ENCODE data around the gene CCBE1.
"Not testable (repeated sequence)": the region's sequence is repeated elsewhere in the genome, so short reads cannot be mapped to it uniquely, and the experiment has no call there.

Gene CCBE1

GRCh38 chr18:59697236-59697932 lies at the start of gene CCBE1:
Gene CCBE1, minus strand, starts transcription at chr18:59697423.
- Histone ChIP-seq H3K4me3 (ENCODE audit: low read length) (peak within 1 kb of the TSS; percentile 76), H3K27me3 (ENCODE audit: control insufficient read depth, insufficient read depth, low read length) (peaks cover 2% of the 10 kb centered on the region), H3K4me1 (ENCODE audit: control insufficient read depth, insufficient read depth, low read length) (peaks cover 26% of the 10 kb centered on the region), H3K27ac (ENCODE audit: low read depth, low read length) (peak within 1 kb of the TSS; percentile 83), H3K9ac (ENCODE audit: low read length) (peak within 1 kb of the TSS; percentile 5), H3K36me3 (ENCODE audit: control insufficient read depth, insufficient read depth, low read length) (no peaks in the 10 kb centered on the region)

GRCh38 chr18:59744271-59744721 lies 47.1 kb upstream of the CCBE1 start:
- Histone ChIP-seq H3K27ac (ENCODE audit: low read depth, low read length) (no peak overlapping the region), H3K4me1 (ENCODE audit: control insufficient read depth, insufficient read depth, low read length) (no peaks in the 10 kb centered on the region), H3K9ac (ENCODE audit: low read length) (no peak overlapping the region), H3K27me3 (ENCODE audit: control insufficient read depth, insufficient read depth, low read length) (no peaks in the 10 kb centered on the region), H3K36me3 (ENCODE audit: control insufficient read depth, insufficient read depth, low read length) (no peaks in the 10 kb centered on the region), H3K4me3 (ENCODE audit: low read length) (no peak overlapping the region)

- no peak overlapping the region for H3K9ac ChIP-seq (ENCODE audit: low read length)
- H3K4me3 ChIP-seq (ENCODE audit: low read length): no peak overlapping the region
- no peaks in the 10 kb centered on the region for H3K27me3 ChIP-seq (ENCODE audit: control insufficient read depth, insufficient read depth, low read length)
- no peaks in the 10 kb centered on the region for H3K36me3 ChIP-seq (ENCODE audit: control insufficient read depth, insufficient read depth, low read length)
- H3K4me1 ChIP-seq (ENCODE audit: control insufficient read depth, insufficient read depth, low read length): no peaks in the 10 kb centered on the region
- H3K27ac ChIP-seq (ENCODE audit: low read depth, low read length): no peak overlapping the region
Measured at GRCh38 chr18:59743566-59743965, 46.3 kb upstream of the CCBE1 start.

- H3K27me3 ChIP-seq (ENCODE audit: control insufficient read depth, insufficient read depth, low read length): no peaks in the 10 kb centered on the region
- H3K4me3 ChIP-seq (ENCODE audit: low read length): no peak overlapping the region
- no peaks in the 10 kb centered on the region for H3K4me1 ChIP-seq (ENCODE audit: control insufficient read depth, insufficient read depth, low read length)
- no peak overlapping the region for H3K27ac ChIP-seq (ENCODE audit: low read depth, low read length)
- H3K9ac ChIP-seq (ENCODE audit: low read length): no peak overlapping the region
- no peaks in the 10 kb centered on the region for H3K36me3 ChIP-seq (ENCODE audit: control insufficient read depth, insufficient read depth, low read length)
Measured at GRCh38 chr18:59742325-59743111, 45.3 kb upstream of the CCBE1 start.

GRCh38 chr18:59740141-59740540 lies 42.9 kb upstream of the CCBE1 start:
- H3K27me3 ChIP-seq (ENCODE audit: control insufficient read depth, insufficient read depth, low read length): no peaks in the 10 kb centered on the region
- H3K36me3 ChIP-seq (ENCODE audit: control insufficient read depth, insufficient read depth, low read length): no peaks in the 10 kb centered on the region
- no peak overlapping the region for H3K4me3 ChIP-seq (ENCODE audit: low read length)
- no peaks in the 10 kb centered on the region for H3K4me1 ChIP-seq (ENCODE audit: control insufficient read depth, insufficient read depth, low read length)
- H3K9ac ChIP-seq (ENCODE audit: low read length): no peak overlapping the region
- no peak overlapping the region for H3K27ac ChIP-seq (ENCODE audit: low read depth, low read length)

- no peaks in the 10 kb centered on the region for H3K36me3 ChIP-seq (ENCODE audit: control insufficient read depth, insufficient read depth, low read length)
- H3K4me1 ChIP-seq (ENCODE audit: control insufficient read depth, insufficient read depth, low read length): no peaks in the 10 kb centered on the region
- H3K4me3 ChIP-seq (ENCODE audit: low read length): no peak overlapping the region
- no peaks in the 10 kb centered on the region for H3K27me3 ChIP-seq (ENCODE audit: control insufficient read depth, insufficient read depth, low read length)
- no peak overlapping the region for H3K27ac ChIP-seq (ENCODE audit: low read depth, low read length)
- no peak overlapping the region for H3K9ac ChIP-seq (ENCODE audit: low read length)
Measured at GRCh38 chr18:59737776-59738300, 40.6 kb upstream of the CCBE1 start.

- H3K4me1 ChIP-seq (ENCODE audit: control insufficient read depth, insufficient read depth, low read length); H3K36me3 ChIP-seq (ENCODE audit: control insufficient read depth, insufficient read depth, low read length); H3K27ac ChIP-seq (ENCODE audit: low read depth, low read length); H3K9ac ChIP-seq (ENCODE audit: low read length); H3K27me3 ChIP-seq (ENCODE audit: control insufficient read depth, insufficient read depth, low read length); H3K4me3 ChIP-seq (ENCODE audit: low read length): not testable (repeated sequence)
Measured at GRCh38 chr18:59737335-59737734, 40.1 kb upstream of the CCBE1 start.

- H3K27me3 ChIP-seq (ENCODE audit: control insufficient read depth, insufficient read depth, low read length): no peaks in the 10 kb centered on the region
- no peak overlapping the region for H3K27ac ChIP-seq (ENCODE audit: low read depth, low read length)
- H3K4me3 ChIP-seq (ENCODE audit: low read length): no peak overlapping the region
- H3K36me3 ChIP-seq (ENCODE audit: control insufficient read depth, insufficient read depth, low read length): no peaks in the 10 kb centered on the region
- no peaks in the 10 kb centered on the region for H3K4me1 ChIP-seq (ENCODE audit: control insufficient read depth, insufficient read depth, low read length)
- no peak overlapping the region for H3K9ac ChIP-seq (ENCODE audit: low read length)
Measured at GRCh38 chr18:59736061-59736460, 38.8 kb upstream of the CCBE1 start.

GRCh38 chr18:59735269-59735860 lies 38.1 kb upstream of the CCBE1 start:
- Histone ChIP-seq H3K4me3 (ENCODE audit: low read length) (no peak overlapping the region), H3K27ac (ENCODE audit: low read depth, low read length) (no peak overlapping the region), H3K36me3 (ENCODE audit: control insufficient read depth, insufficient read depth, low read length) (no peaks in the 10 kb centered on the region), H3K9ac (ENCODE audit: low read length) (no peak overlapping the region), H3K4me1 (ENCODE audit: control insufficient read depth, insufficient read depth, low read length) (no peaks in the 10 kb centered on the region), H3K27me3 (ENCODE audit: control insufficient read depth, insufficient read depth, low read length) (no peaks in the 10 kb centered on the region)

- H3K27ac ChIP-seq (ENCODE audit: low read depth, low read length): no peak overlapping the region
- H3K4me1 ChIP-seq (ENCODE audit: control insufficient read depth, insufficient read depth, low read length): no peaks in the 10 kb centered on the region
- H3K4me3 ChIP-seq (ENCODE audit: low read length): no peak overlapping the region
- no peaks in the 10 kb centered on the region for H3K27me3 ChIP-seq (ENCODE audit: control insufficient read depth, insufficient read depth, low read length)
- no peak overlapping the region for H3K9ac ChIP-seq (ENCODE audit: low read length)
- H3K36me3 ChIP-seq (ENCODE audit: control insufficient read depth, insufficient read depth, low read length): no peaks in the 10 kb centered on the region
Measured at GRCh38 chr18:59733421-59733820, 36.2 kb upstream of the CCBE1 start.

- Histone ChIP-seq H3K9ac (ENCODE audit: low read length) (no peak overlapping the region), H3K36me3 (ENCODE audit: control insufficient read depth, insufficient read depth, low read length) (no peaks in the 10 kb centered on the region), H3K27ac (ENCODE audit: low read depth, low read length) (no peak overlapping the region), H3K27me3 (ENCODE audit: control insufficient read depth, insufficient read depth, low read length) (no peaks in the 10 kb centered on the region), H3K4me1 (ENCODE audit: control insufficient read depth, insufficient read depth, low read length) (no peaks in the 10 kb centered on the region), H3K4me3 (ENCODE audit: low read length) (no peak overlapping the region)
Measured at GRCh38 chr18:59730896-59731295, 33.7 kb upstream of the CCBE1 start.

- Histone ChIP-seq H3K9ac (ENCODE audit: low read length) (no peak overlapping the region), H3K27ac (ENCODE audit: low read depth, low read length) (no peak overlapping the region), H3K4me3 (ENCODE audit: low read length) (no peak overlapping the region), H3K4me1 (ENCODE audit: control insufficient read depth, insufficient read depth, low read length) (no peaks in the 10 kb centered on the region), H3K27me3 (ENCODE audit: control insufficient read depth, insufficient read depth, low read length) (no peaks in the 10 kb centered on the region), H3K36me3 (ENCODE audit: control insufficient read depth, insufficient read depth, low read length) (no peaks in the 10 kb centered on the region)
Measured at GRCh38 chr18:59729781-59730180, 32.6 kb upstream of the CCBE1 start.

Data from rectal smooth muscle tissue (tissue), 1 donor.